A172 (cell line): ENCODE measurements around the gene PLEKHG4B. TPM values are rescaled to one million over a fixed set of nuclear protein-coding genes. Genes with fewer than 3 reads are reported as not detected.
A peak's percentile ranks its signal among the peaks of the same experiment; 100 is the strongest.

Experiments used
- DNase-seq: peaks from one replicate; pipeline ENCODE4 v3.0.0-alpha.2; 2015; ENCODE audit warnings: low spot score
- total RNA-seq: library from RNA; depleted of rRNA; stranded (reverse); fragments of >200 nt; shearing (Covaris generic); gene quantifications from 2 replicates; pipeline ENCODE4 v1.2.3, GENCODE V29; 2014

The PLEKHG4B gene
- total RNA-seq, 1 experiment from 2014 or later, result 0.74 TPM

DNA sequence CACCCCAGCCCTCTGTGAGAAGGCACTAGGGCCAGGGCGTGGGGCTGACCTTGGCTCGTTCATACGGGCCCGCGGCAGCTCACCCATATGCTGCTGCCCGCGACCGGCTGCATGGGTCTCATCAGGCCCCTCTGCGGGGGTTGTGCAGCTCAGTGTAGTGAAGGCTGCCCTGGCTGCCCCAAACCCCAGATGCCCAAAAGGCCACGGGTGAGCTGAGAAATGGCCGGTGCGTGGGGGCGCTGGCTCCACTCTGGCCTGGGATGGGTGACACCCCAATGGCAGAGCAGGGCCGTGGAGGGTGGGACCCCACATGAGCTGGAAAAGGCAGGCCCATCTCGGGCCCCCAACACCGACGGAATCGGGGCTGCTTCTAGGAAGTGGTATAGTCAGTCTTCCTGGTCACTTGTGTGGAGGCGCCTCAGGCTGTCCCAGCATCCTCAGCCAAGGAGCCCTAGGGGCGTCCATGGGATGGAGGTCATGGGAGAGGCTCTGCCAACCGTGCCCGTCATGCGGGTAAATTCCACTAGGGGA, 79.9 kb downstream of the PLEKHG4B start:
- no peak for DNase-seq

DNA sequence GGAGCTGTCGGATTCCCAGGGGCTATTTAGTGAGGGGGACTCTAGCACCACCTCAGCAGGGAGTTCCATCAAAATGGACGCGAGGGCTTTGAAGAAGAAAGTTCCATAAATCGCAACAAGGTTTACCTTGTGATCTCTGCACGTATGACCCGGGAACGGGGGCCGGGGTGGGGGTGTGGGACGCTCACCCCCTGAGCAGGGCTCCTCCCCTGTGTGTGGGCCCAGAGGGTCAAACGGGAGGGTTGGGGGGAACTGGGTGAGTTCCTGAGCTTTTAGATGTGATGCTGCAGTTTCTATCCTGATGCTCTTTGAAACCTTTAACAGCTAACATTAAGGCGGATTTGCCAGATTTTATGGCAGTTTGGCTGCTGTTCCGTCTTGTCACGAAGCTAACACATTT, 80.5 kb downstream of the PLEKHG4B start:
- DNase-seq, result no peak

DNA sequence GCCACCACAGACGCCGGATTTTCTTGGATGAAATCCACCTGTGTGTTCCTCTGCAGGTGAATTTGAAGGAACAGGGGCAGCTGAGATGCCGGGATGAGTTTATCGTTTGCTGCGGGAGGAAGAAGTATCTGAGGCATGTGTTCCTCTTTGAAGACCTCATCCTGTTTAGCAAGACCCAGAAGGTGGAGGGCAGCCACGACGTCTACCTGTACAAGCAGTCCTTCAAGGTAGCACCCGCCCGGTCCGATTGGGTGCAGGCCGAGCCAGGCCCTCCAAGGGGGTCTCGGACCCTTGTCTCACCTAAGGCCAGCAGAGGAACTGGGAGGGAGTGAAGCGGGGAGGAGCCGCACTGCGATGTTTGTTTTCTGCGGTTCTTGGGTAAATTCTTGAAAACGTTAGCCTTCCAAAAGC, 80.9 kb downstream of the PLEKHG4B start:
- DNase-seq, result no peak

DNA sequence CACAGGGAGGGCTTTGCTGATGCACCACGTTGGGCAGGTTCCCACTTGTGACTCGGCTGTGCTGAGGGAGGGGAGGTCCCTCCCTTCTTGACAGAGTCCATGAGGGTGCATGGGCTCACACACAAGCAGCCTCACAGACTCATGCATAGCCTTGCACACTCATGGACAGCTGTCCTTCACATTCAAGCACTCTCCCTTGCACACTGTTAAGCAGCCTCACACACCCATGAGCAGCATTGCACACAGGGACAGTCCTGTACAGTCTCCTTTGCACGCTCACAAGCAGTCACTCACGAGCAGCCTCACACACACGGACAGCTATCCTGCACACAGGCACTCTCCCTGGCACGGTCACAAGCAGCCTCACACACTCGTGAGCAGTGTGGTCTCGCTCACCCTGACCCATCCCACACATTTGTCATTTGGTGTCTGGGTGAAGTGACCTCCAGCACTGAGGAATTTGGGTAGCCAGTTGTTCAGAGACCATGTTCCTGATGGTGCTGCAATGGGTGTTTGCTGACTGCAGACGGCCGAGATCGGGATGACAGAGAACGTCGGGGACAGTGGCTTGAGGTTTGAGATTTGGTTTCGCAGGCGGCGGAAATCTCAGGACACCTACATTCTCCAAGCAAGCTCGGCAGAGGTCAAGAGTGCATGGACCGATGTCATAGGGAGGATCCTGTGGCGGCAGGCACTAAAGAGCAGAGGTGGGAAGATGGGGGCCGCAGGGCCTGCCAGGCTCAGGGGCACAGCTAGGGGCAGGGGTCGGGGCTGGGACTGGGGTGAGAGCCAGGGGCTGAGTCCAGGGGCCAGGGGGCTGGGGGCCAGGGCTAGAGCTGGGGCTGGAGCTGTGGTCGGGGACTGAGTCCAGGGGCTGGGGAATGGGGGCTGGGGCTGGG, 81.7 kb downstream of the PLEKHG4B start:
- DNase-seq, result no peak

DNA sequence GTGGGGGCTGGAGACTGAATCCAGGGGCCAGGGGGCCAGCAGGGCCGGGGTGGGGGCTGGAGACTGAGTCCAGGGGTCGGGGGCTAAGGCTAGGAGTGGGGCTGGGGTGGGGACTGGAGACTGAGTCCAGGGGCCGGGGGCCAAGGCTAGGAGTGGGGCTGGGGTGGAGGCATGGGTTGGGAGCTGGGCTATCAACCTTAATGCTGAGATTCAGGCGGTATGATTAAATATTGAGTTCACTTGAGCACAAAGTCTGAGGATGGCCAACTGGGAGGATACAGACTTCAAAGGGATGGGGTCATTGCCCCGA, 82.3 kb downstream of the PLEKHG4B start:
- DNase-seq, result no peak

DNA sequence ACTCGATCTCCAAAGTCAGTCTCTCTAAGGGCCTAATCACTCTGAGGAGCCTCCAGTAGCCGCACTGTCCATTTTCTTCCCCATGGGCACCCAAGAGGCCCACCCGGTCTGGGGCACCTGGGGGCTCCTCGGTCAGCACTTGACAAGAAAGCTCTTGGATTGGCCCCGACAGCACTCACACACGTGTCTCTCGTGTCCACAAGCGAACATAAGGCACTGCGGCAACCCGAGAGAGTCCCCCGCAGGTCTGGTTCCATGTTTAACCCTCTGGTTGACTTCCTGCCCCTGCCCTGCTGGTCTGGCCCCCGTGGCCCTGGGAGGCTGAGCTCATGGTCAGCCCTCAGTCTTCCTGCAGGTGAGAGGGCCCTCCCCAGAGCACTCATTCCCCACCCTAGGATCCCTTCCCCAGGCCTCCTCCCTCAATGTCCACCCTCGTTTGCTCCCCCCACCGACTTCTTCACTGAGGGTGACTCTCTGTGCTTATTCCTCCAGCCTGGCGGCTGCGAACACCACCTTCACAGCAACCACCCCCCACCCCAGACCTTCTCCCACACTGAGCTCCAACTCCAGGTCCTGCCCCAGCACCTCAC, 83.0 kb downstream of the PLEKHG4B start:
- DNase-seq, result no peak

DNA sequence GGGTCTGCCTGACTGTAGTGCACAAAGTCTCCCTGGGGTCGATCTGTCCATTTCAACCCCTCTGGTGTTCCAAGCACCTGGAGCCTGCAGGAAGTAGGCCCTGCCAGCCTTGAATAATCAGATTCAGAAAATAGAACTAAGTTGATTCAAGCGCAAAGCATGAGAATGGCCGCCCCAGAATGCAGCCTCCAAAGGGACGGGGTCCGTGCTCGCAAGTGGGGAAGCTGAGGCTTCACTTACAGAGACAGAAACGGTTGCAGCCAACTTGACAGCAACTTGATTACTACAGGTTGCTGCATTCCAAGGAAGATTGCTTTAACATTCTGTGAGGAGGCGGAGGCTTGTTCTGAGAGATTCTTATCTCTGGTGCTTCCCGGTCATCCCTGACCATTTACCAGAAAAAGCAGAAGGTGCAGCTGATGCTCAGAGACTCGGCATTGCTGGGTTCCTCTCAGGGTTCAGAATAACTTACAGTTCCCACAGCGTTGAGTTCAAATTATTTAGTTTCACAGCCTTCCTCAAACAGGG, 84.4 kb downstream of the PLEKHG4B start:
- peak; percentile 8 for DNase-seq

DNA sequence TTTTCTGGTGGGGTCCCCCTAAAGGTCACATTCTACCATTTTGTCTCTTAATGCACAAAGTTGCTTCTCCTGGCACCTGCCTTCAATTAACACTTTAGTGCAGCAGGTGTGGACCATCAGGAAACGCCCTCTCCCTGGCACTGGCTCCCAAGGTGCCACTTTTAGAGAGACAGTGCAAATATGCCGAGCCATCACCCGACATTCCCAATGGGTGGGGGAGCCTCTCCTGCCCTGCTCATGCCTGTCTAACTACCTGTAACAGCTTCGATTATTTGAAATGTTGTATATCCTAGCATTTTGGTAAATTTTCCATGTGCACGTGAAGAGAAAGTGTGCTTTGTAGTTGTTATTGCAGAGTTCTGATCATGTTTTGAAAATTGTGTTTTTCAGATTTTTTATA, 86.1 kb downstream of the PLEKHG4B start:
- DNase-seq, result no peak

DNA sequence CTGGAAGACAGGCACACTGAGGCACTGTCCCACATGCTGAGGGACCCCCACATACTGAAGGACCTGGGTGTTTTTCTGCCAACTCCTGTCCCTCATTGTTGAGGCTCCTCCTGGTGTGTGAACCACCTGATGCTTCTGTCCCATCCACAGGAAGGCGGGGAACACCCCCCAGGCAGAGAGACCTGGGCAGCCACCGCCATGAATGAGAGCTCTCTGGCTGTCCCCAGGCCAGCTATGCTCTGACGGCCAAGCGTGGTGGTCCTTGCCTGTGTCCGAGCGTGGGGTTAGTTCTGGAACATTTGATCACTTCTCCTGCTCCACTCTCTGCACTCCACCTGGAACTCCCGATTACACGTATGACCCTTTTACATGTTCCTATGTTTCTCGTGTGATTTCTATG, 87.4 kb downstream of the PLEKHG4B start:
- DNase-seq, result no peak

DNA sequence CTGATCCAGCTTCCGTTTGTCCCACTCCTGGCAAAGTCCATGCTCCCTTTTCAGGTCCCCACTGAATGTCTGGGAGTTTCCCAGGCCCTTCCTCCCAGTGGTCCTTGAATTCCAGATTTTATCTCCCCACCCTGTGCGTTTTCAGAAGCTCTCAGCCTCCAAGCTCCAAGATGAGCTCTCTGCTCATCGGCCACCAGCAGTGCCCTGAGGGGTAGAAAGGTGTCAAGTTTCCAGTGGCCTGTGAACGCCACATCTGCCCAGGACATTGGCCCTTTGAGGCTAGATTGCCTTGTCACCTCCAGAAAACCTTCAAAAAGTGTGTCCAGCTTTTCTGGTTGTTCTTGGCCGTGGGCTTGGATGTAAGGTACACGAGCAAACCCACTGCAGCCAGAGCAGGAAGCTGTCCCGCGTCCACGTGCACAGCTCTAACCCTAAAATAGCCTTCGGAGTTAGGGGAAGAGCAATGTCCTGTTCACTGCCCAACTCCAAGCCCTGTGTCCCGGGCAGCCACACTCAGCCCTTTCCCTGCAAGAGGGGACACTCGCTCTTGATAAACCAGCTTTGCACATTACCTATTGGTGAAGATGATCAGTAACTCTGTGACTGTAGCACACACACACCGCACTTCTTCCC, 88.4 kb downstream of the PLEKHG4B start:
- DNase-seq, result no peak

DNA sequence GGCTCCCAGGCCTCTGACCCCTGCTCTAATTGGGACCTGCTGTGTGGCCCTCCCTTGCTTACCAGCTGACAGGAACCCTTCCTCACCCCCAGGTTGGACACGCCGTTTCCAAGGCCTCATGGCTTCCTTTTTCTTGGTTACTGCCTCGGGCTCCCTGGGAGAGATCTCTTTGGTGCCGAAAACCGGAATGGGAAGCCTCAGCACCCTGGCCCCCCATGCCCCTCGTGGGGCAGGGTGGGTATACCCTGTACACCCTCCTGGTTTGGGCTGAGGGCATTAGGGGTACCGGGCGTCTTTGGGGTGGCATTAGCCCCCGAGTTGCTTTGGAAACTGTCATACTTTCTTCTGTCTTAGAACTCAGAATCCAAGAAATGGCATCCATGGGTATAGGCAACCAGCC, 89.2 kb downstream of the PLEKHG4B start:
- no peak for DNase-seq

DNA sequence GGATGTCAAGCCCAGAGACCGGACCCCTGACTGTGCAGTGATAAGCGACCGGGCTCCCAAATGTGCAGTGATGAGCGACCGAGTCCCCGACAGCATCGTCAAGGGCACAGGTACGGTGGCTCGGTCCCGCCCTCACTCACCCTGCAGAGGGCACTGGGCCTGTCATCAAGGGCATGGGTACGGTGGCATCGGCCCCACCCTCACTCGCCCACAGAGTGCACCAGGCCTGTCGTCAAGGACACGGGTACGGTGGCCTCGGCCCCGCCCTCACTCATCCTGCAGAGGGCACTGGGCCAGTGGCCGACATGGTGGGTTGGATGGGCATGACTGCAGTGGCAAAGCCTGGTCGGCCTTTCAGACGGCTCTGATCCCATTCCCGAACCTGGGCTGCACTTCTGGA, 89.6 kb downstream of the PLEKHG4B start:
- no peak for DNase-seq

DNA sequence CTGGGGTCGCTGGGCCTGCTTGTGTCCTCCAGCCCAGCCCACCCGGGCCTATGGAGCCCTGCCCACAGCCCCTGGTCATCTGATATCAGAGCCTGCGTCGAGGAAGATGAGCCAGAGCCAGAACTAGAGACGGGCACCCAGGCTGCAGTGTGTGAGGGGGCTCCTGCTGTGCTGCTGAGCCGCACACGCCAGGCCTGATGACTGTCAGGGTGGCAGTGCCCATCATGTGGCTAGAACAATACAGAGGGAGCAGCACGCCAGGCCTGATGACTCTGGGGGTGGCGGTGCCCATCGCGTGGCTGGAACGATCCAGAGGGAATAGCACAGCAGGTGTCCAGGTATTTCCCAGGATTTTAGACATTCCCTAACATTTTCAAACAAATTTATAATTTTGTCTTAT, 90.2 kb downstream of the PLEKHG4B start:
- DNase-seq, result no peak

DNA sequence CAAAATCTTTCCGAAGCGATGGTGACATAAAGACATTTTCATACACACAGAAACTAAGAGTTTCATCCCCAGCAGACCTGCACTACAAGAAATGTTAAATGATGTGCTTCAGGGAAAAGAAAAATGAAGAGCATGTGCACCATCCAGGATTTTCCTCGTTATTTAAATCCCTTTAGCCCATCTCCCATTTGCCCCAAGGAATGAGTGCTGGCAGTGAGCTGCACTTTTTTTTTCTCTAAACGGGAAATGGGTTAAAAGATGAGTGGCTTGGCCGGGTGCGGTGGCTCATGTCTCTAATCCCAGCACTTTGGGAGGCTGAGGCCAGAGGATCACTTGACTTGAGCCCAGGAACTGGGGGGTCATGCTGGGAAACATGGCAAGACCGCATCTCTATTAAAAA, 92.5 kb downstream of the PLEKHG4B start:
- no peak for DNase-seq

DNA sequence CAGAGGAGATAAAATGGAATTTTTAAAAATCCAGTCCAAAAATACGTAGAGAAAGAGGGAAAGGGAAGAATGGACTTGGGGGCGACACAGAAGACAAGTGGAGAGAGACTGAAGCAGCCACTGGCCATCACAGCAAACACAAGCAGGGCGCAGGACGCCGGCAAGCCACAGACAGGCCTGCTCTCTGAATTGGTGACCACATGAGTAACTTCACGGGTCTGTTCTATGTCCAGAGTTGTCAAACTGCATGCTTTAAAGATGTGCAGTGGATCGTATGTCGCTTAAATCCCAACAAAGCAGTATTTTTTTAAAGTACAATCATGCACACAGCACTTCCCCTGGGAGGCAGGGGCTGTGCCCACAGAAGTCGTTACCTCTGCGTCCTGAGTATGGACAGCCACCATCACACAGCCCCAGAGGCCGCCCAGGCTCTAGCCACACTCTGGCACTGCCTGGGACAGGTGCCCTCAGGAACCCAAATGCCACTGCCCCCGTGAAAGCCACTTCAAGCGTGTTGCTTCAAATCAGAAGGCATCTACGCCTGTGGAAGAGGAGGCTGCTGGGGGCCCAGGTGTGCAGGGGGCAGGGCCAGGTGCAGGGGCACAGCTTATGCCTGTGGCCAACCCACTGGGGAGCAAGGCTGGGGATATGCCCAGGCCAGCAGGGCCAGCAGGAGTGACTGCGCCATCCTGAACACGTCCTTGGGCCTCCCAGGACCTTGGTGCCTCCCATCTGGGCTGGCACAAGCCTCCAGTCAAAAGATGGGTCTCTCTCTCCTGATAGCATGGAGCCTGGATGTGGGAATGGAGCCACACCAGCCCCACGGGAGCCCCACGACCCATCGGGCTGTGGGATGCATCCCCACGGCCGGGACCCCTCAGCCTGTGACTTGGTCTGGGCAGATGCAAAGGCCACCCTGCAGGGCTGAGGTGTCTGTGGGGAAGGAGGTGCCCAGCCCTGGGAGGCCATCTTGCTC, 93.4 kb downstream of the PLEKHG4B start:
- DNase-seq, result no peak

DNA sequence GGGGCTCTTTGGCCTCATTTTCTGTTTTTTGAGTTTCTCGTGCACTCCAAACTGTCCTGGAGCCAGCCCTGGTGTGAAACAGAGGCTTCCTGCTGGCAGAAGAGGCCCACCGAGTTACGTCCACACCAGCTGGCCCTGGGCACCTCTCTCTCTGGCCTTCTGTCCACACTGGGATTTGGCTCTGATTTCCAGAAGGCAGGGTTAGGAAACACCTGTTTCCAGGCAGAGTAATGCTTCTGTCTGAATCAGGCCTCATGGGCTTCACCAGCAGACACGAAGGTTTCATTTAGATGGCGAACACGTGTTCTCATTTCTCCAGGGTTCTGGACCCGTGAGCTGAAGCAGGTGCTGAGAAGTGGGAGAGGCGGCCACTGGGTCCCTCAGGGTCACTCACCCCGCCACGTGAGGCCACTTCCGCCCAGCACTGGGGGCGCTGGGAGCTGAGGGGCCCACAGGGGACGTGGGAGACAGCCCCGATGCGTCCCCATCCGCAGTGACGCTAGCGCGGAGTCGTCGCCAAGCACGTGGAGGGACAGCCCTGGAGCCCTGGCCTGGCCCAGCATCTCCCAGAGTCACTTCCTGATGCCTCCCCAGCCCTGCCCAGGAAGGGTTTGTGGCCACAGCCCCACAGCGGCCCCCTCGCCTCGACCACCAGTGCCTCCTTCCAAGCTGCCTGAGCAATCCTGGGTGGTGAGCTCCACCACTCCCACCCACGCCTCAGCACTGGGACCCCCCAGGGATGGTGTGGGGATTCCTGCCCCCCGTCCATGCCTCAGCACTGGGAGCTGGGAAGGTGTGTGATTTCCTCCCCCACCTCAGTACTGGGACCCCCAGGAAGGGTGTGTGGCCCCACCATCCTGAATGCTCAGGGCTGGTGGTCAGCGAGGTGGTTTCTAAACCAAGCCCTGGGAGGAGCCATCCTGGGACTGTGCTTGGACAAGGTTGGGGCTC, 94.4 kb downstream of the PLEKHG4B start:
- no peak for DNase-seq

DNA sequence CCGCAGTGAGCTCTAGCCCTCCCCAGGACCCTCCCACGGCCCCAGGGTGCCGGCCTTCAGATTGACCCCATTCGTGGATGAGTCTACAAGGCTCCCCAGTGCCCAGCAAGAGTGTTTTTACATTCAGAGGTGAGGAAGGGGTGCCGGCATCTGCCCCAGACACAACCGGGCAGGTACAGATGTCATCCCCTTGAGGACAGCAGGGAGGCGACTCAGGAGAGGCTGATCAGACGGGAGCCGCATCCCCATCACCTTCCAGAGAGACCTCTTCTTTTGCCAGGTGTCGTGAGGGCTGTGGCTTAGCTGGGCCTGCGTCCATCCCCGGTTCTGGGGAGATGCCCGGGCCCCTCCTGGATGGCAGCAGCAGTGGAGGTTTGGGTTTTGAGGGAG, 95.1 kb downstream of the PLEKHG4B start:
- DNase-seq, result no peak

DNA sequence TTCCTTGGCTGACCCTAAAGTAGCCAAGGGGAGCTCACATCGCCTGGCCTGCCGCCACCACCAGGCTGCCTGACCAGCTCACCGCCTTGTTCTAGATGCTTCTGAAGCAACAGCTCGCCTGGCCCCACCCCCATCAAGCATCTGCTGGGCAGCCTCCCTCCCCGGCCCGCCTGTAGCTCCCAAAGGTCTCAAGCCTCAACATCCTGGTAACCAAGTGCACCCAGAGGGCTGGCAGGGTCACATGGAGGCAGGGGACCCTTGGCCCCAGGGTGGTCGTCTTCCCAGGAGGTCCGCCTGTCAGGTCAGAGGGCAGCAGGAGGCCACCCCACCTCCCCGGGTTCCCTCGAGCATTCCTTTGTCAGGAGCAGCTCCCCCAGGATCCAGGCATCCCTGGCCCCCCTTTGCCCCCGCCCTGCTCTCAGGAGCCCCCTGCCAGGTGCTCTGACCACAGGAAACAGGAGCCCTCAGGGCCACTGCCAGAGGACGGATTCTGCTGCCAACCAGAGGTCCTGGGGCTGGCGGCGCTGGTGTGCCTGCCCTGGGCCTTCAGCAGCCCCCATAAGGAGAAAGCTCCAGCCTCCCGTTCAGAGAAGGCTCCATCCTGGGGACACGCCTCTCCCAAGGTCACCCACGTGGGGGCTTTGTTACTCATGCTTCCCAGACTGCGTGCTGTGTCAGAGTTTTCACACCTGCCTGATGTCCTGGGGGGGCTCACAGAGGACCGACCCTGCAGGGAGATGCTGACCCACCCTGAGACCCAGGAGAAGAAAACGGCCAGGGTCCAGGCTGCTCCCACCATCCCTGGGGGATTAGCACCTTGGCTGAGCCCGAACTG, 95.9 kb downstream of the PLEKHG4B start:
- DNase-seq, result no peak
